CD4-positive, alpha-beta T cell treated with Interleukin-15 for 4 hours (primary cell): ENCODE data around the gene ASB15.
"Not testable (repeated sequence)": the region's sequence is repeated elsewhere in the genome, so short reads cannot be mapped to it uniquely, and the experiment has no call there.

Experiments
- DNase-seq: peaks from one replicate; pipeline ENCODE4 v3.0.0-alpha.2; 2020; ENCODE audit warnings: low spot score

The ASB15 gene

DNA sequence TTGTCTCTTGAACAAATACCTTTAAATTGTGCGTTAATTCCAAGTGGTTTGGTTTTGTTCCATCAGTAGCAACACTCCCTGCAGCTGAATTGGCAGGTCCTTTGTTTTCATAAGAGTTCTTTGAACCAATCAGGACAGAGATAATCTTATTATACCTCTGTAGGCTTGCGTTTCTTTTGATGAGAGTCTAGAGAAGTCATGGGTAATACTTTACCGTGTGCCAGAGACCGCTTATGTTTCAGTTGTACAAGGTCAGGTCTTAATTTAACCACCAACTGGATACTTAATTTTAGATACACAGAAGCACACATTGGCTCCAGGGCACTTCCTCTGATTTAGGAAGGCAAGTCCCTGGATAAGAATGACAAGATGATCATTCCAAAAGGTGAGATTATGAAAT lies at the start of gene ASB15:
TSS of gene ASB15 (plus strand) at position 292 of the 400 bp plus-strand sequence. CDS start 12,682 bp downstream, outside the sequence.
- no peak for DNase-seq

DNA sequence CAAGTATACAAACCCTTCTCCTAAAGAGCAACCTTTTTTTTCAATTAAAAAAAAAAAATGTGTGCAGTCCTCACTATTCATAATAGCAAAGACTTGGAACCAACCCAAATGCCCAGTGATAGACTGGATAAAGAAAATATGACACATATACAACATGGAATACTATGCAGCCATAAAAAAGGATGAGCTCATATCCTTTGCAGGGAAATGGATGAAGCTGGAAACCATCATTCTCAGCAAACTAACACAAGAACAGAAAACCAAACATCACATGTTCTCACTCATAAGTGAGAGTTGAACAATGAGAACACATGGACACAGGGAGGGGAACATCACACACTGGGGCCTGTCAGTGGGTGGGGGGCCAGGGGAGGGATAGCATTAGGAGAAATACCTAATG lies 49.5 kb upstream of the ASB15 start:
- DNase-seq, result not testable (repeated sequence)

DNA sequence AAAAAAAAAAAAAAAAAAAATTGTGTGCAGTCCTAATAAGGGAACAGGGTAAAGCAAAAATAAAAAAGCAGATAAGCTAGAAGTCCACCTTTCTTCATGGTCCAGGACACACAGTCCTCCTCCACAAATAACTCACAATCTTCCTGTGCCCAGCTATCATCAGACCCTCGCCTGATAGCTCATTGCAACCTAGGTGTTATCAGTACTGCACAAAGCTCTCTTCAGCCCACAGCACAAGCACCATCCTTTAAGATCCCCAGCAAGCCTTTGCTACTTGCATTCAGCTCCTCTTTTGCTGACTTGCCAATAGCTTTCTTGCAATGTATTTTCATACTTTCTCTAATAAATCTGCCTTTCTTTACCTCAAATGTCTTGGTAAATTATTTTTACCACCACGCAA lies 49.0 kb upstream of the ASB15 start:
- DNase-seq, result no peak

DNA sequence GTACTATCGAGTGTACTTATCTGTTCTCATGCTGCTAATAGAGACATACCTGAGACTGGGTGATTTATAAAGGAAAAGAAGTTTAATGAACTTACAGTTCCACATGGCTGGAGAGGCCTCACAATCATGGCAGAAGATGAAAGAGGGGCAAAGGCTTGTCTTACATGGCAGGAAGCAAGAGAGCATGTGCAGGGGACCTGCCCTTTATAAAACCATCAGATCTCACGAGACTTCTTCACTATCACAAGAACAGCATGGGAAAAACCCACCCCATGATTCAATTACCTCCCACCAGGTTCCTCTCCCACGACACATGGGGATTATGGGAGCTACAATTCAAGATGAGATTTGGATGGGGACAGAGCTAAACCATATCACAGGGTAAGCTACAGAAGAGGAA lies 48.5 kb upstream of the ASB15 start:
- no peak for DNase-seq

DNA sequence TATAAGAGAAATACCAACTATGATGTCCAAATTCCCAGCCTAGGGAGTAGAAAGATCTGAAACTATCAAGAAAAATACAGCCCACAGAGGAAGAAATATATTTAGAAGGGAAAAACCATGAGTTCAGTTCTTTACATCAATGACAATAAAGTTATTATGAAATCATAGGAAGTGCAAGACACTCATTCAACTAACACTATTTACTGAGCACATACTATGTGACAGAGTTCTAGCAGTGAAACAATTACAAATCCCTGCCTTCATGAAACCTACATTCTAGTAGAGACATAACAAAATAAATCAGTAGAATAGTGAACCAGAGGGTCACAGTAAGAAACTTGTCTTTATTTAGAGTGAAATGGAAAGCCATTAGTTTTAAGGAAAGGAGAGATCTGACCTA lies 46.1 kb upstream of the ASB15 start:
- DNase-seq, result no peak

DNA sequence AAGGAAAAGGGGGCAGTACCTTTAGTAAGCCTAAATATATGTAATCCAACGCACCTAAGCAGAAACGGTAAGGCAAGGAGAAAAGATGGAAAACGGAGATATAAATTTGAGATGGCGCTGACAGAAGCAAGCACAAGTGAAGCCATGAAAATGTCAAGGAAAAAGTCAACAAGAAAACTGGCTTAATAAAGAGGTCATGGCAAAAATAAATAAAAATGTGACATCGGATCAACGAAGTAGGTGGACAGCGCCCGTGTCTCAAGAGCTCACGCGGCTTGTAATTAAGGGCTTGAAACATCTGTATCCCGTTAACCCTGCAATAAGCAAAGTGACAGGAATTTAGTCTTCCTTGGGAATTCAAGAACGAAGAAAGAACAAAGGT lies 44.6 kb upstream of the ASB15 start:
- no peak for DNase-seq

DNA sequence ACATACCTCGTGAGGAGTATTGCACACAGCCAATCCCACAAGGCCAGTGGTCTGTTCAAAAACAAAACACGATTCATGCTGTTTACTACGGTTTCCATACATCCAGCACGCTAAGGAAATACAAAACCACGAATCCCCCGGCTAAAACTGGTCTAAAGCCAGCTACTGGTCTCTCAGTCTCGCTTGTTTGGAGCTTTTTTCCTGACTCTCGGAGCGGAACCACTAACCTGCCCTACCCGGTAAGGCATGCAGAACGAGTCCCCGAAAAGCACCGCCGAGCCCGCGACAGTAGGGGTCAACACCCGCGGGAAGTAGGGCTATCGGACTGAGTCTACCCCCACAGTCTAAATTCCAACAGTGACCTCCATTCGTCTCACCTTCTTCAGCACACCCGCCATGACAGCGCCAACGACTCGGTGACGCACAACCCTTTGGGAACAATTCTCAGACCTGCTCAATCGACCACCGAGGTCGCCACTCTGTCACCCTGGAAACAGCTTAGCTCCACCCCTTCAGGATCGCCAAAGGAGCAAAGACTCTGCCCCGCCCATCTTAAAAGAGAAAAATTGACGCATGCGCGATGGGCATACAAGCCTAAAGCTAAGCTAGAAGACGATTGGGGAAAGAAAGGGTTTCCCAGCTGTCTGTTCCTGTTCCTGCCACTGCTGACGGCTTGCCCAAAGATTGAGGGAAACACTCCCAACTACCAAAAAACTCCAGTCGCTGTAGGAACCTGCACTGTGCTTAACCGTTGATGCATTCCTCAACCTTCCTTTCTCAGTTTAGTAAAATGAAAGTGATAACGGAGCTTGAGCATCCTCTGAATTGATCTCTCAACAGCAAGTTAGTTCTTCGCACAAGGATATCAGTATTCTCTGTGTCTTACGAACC lies 44.0 kb upstream of the ASB15 start, which contains the start of gene NDUFA5:
TSS of gene NDUFA5 (minus strand) at position 421 of the 891 bp plus-strand sequence. CDS start at position 398, 23 bp downstream.
- DNase-seq, result peak; percentile 99

DNA sequence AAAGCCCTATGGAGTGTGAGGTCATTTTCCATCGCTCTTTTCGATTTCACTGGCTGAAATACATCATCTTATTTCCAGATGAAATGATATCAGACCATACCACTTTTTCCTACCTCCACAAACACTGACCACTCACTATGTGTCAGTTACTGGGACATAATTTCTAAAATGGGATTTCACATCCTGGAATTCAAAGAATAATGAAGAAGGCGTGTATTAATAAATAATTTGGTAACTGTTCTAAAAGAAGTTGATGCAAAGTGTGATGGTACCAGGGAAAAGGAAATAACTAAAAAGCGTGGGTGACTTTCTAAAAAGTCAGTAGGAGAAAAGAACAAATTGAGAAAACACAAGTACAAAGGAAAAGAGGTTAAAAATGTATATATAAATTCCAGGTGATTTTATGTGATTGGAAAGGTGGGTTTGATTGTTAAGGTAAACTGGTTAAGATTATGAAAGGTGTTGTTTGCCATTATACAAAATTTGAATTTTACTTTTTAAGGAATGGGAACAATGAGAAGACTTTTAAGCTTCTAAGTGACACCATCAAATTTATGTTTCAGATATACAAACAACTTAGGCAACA lies 43.2 kb upstream of the ASB15 start:
- no peak for DNase-seq

DNA sequence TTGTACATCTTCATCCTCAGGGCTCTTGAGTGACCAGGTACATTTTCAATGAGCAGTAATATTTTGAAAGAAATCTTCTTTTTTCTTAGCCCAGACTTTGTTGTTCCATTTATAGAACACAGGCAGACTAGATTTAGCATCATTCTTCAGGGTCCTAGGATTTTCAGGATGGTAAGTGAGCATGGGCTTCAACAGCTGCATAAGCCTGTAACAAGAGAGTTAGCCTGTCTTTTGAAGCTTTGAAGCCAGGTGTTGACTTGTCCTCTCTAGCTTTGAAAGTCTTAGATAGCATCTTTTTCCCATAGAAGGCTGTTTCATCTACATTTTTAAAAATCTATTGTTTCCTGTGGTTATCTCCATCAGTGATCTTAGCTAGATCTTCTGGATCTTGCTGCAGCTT lies 39.5 kb upstream of the ASB15 start:
- no peak for DNase-seq

DNA sequence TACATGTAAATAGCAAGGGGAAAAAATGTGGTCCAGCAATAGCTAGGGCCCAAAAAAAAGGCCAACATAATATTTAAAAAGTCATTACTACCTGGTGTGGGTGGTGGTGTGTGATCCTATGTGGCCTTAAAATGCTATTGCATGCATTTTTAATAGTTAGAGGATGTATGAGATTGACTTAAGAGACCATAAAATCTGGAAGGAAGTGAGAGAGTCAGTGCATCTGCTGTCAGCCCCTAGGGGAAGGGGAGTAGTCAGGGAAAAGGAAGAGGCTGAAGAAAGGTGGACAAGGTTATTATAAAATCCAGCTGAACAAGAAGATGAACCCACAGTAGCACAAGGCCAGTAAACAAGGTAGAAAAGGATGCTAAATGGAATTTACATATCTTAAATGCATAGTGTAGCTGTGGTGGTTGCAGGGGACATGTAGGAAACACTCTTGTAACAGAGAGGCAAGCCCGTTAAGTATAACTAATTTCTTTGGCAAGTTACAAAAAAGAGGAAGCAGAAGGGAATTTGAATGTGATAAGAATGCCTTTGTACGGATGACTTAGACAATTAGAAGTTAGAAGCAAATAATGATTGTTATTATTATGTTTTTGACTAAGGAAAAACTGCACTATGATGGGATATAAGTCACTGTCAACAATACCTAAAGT lies 32.1 kb upstream of the ASB15 start:
- no peak for DNase-seq

DNA sequence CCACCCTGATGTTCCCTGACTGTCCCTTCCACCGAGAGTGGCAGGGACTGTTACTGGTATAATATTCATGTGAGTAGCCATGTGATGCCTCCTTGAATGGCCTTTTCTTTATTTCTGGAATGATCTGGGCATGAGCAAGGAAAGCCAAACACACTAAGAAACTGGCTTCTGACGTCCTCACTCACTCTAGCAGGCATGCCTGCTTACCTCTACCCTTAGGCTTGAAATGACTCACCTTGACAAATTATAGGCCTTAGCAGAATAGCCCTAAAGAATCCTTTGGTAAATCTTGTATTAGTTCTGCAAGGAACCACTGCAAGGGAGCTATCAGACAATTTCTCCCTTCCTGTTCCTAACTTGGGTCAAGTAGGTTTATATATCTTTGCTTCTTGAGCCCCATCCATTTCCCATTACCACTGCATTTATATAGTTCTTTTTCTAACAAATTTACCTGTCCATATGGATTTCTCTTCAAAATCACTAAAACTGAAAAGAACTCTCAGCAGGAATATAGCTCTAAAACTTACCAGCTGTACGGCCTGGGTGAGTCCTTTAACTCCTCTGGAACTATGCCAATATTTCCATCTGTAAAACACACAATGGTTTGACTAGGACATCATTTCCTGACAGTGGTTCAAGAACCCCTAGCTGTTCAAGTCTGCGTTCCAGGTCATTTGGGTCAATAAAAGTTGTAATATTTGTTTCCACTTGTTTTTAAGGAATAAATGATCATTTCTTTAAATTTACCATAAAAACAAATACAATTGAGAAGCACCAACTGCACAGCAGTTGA lies 31.0 kb upstream of the ASB15 start:
- no peak for DNase-seq

DNA sequence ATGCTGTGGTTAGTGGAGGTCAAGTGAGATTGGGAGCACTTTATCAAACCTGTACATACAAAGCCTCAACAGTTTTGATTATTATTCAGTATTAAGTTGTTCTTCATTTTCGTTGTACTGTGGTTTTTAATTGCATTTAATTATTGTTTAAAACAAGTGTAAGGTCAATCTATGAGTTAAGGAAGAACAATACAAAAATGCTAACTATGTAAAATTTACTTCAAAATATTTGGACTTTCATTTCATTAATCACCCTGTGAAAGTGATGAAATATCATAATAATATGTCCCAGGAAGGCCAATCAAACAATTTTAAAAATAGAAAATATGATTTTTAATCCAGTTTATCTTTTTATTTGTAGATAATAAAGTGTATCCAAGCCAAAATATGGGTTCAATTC lies 30.4 kb upstream of the ASB15 start:
- DNase-seq, result no peak

DNA sequence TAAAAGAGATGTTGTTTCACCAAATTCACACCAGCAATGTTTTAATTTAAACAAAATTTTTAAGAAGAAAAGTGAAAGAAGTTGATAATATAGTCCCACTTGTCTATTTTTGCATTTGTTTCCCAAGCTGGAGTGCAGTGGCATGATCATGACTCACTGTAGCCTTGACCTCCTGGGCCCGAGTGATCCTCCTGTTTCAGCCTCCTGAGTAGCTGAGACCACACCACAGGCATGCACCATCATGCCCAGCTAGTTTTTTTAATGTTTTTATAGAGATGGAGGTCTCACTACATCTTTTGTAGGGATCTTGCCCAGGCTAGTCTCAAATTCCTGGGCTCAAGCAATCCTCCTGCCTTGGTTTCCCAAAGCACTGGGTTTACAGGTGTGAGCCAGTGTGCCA lies 29.9 kb upstream of the ASB15 start:
- DNase-seq, result no peak

DNA sequence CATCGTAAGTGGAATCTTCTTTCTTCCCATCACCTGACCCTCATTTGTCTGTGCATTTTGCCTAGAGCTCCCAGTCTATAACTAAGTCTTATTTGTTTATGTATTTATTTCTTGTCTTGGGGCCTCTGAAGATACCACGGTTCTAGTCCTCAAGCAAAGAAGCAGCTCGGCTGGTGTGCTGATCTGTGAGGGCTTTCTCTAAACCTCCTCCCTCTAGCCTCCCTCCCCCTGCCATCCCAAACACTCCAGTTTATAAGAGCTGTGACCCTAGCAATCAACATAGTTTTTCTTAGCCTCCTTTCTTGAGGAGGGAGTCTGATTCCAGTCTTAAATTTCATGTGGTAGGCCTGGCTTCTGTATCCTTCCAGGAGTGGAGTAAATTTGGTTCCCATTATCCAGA lies 28.3 kb upstream of the ASB15 start:
- DNase-seq, result no peak

DNA sequence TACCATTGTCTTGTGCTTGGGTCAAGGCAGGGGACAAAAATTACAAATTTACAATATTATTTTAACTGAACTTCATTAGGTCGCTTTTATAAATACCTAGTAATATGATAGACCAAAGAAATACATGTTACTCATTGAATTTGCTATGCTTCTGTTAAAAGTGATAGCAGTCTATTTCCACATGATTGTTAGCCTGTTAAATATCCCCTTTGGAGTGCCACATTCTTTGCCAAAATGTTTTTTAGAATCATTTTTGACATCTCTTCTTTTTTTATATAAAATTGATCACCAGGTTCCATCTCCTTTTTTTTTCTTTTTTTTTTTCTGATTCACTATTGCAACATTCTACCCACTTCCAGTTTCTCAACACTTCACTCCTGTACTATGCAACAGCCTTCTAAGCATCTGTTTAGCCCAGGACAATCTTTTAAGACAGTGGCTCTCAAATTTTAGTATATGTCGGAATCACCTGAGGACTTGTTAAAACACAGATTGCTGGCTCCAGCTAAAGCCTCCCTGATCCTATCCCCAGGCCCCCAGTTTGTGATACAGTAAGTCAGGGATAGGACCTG lies 27.6 kb upstream of the ASB15 start:
- no peak for DNase-seq

DNA sequence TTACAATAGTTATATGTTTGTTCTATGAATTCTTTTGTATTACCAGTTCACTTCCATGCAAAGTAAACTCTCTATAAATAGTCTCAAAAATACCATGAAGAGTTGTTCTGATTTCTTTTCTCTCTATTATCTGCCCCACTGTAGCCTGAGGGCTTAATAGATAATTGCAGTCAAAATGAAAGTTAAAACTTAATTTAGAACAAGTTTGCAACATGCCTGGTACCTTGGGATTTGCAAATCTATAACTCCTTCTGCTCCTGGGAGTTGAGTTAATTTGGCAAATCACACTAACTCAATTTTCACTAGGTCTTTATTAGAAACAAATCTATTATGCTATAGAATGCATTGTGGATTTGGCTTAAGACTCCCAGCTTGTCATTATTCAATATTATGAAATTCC lies 22.2 kb upstream of the ASB15 start:
- DNase-seq, result no peak

DNA sequence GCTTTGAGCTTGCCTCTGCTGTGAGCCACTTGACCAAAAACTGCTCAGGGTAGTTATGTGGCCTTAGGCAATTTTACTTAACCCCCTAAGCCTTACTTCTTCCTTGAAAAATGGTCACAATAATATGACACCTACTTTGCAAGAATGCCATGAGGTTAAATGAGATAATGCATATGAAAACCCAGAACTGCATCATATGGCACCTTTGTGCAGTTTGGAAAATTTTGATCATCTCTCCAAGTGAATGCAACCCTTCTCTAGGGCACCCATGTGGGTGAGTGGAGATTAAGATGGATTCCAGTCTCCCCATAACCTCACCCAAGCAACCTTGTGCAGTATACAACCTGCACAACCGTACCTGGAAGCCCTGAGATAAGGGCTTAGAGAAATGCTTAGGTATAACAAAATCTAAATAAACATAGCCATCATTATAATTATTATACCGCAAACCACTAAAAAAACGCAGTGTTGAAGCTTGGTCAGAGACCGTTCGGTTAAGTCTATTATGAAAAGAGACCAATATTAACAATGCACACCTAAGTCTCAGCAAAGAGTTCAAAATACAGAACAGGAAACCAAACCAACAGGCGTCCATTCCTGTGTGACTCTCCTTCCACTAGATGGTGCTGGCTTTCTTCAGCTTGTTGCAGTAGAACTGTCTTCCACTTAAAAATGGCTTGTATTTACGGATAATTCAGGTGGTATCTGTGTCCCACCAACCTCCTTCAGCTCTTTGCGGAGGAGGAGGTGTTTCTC lies 21.0 kb upstream of the ASB15 start:
- DNase-seq, result no peak

DNA sequence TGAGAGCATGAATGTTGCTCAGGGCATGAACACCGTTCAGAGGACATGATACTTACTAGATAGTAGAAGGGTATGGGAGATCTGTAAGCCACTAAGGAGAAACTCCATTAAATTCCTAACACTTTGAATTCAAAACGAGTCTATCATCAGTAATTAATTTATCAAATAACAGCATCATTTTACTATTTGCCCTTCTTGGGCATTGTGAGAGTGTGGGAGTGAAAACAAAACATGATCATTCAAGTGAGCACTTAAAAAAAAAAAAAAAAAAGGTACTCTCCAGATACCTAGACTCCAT lies 20.5 kb upstream of the ASB15 start:
- no peak for DNase-seq

DNA sequence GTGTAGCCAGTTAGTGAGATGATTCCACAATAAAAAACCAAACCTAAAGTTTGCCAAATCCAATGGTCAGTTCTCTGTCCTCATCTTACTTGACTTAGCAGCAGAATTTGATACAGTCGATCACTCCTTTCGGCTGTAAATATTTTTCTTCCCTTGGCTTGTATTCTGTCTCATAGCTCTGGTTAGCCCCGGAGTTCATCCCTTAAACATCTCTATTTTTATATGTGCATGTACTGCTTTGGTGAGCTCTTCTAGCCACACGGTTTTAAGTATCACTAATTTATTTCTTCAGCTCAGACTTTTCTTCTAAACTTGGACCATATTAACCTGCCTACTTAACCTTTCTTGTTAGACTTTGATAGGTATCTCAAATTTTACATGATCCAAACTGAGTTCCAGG lies 17.8 kb upstream of the ASB15 start:
- DNase-seq, result no peak

DNA sequence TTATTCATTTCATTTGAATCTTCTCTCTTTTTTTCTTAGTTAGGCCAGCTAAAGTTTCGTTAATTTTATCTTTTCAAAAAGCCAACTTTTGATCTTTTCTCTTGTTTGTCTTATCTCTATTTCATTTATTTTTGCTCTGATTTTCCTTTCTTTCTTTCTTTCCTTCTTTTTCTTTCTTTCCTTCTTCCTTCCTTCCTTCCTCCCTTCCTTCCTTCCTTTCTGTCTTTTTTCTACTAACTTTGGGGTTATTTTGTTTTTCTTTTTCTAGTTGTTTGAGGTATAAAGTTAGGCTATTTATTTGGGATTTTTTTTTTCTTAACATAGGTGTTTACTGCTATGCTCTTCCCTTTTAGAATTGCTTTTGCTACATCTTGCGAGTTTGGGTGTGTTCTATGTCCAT lies 13.2 kb upstream of the ASB15 start:
- DNase-seq, result no peak

DNA sequence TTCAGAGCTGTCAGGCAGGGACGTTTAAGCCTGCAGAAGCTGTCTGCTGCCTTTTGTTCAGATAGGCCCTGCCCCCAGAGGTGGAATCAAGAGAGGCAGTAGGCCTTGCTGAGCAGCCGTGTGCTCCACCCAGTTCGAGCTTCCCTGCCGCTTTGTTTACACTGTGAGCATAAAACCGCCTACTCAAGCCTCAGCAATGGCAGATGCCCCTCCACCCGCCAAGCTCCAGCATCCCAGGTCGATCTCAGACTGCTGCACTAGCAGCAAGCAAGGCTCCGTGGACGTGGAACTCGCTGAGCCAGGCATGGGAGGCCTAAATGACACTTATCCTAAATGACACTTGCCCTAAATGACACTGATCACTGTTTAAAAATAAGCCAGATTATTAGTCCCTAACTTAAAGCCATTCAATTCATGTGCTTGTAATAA lies 6.8 kb upstream of the ASB15 start:
- no peak for DNase-seq
